ENCODE results near the gene MDGA2.
"Not testable (repeated sequence)": the region's sequence is repeated elsewhere in the genome, so short reads cannot be mapped to it uniquely, and the experiment has no call there.

MDGA2 gene

GRCh38 chr14:47675466-47676314 lies at the start of gene MDGA2:
Gene MDGA2, minus strand, starts transcription at chr14:47675605.
- no peak for DNase-seq

DNA sequence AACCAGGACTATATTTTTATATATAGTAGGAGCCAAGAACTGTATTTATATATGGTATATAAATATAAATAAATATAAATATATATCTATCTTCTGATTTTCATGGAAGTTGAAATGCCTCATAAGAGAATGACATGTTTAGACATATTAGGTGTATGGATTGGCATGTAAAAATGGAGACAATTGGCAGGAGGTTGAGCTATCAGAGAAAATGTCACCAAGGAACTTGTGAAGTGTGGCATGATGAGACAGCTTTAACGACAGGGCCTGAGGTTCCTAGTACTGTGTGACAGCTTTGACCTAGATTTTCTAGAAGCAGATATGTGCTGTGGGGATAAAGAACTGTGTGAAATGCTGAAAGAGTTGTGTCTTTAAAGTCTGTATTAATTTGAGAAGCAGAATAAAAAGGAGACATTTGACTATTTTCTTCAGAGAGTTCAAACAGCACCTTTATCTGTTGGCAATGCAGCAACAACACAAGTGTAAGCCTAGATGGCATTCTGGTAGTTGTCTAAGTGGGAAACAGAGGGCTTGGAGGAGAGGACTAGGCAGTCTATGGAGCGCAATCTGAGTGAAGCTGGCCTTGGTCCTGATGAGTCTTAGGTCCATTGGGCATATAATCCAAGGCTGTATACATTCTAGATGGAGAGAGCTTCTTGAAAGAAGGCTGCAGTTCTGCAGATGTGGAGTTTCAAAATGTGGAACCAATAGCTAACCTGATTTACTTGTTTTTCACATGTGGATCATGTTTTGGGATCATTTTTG lies 47.7 kb upstream of the MDGA2 start:
- DNase-seq: no peak

GRCh38 chr14:47720281-47720680 lies 44.9 kb upstream of the MDGA2 start:
- no peak for DNase-seq

DNA sequence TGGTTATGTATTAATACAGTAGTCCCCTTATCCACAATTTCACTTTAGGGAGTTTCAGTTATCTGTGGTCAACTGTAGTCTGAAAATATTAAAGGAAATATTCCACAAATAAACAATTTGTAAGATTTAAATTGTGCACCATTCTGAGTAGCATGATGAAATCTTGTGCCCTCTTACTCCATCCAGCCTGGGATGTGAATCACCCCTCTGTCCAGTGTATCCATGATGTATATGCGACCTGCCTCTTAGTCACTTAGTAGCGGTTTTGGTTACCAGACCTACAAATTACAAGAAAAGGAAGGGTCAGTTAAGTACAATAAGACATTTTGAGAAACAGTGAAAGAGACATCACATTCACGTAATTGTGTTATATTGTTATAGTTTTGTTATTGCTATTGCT lies 39.9 kb upstream of the MDGA2 start:
- no peak for DNase-seq

DNA sequence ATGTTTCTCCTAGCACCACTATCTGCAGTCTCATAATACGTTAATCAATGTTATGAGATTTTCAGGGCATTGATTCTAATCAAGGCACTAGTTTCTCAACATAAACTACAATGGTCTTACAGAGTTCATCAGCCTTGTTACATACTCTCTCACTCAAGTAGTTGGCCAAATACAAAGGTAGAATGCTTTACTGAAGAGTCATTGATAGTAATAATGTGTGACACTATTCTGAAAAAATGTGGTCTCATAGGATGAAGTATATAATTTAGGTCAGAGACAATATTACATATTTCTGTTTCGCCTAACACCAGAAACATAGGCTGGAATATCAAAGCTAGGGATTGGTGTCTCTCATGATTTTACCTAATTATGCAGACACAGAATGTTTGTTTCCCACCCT lies 35.2 kb upstream of the MDGA2 start:
- DNase-seq: no peak

- no peak for DNase-seq
Observed at GRCh38 chr14:47705683-47706082, 30.3 kb upstream of the MDGA2 start.

- DNase-seq: no peak
Observed at GRCh38 chr14:47691829-47692228, 16.4 kb upstream of the MDGA2 start.

- DNase-seq: no peak
Observed at GRCh38 chr14:47678993-47679392, 3.6 kb upstream of the MDGA2 start.

DNA sequence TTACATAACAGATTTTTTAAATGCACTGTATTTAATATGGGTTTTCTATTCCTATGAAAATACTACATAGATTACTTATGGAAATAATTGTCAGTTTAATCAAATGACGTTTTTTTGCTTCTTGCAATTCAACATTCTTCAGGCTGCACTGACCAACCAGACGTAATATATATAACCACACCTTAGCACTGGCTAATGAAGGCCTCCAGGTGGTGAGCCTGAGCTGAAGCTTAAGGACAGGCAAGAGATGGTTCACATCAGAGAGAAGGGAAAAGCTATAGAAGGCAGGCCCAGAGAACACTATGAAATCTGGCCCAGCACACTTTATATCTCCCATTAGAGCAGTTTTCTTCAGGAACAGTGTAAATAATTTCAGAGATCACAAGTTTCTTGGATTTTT lies 2.8 kb upstream of the MDGA2 start:
- no peak for DNase-seq

DNA sequence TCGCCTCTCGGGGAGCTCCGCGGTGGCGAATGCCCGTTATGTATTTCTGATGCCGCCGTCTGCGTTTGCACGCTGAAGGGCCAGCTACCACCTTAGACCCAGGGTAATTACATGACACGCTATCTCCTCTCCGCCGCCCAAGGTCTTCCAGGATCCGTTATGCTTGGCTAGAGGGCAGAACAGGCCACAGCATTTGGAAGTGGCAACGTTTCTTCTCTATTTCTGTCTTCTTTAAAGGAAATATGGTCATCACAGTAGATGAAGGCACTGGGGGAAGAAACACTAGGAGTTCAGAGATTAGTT lies 861 bp upstream of the MDGA2 start:
- no peak for DNase-seq

DNA sequence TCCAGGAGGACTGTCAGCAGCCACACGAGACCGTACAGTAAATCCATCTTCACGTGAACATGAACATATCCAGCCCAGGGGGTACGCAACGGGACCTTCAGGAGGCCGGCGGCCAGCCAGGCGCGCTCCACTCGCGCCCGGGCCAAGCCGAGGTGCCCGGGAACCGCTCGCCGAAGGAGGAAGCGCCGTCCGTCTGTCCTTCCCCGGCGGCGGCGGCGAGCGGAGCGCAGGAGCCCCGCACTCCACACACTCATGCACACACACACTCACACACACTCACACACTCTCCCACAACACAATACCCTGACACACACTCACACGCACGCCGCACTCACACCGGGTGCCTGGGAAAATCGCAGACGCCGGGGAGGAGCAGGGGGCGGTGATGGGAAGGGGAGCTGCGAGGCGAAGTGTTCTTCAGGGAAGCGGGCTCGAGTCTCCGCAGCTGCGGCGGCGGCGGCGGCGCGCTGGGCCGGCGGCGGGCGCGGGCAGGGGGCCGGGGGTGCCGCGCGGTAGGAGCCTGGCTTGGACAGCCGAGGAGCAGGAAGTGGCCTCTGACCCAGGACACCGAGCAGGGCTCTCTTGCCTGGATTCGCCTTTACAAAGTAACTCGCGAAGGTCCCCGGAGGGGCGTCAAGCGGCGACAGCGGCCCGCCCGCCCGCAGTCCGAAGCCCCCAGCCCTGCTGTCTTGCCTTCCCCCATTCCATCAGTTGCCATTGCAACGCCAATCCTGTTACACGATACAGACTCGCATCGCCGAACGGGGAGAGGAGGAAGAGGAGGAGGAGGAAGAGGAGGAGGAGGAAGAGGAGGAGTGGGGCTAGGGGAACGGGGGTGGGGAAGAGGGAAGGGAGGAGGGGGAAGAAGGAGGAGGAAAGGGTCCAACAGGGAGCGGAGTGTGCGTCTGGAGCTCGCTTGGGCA lies 601 bp downstream of the MDGA2 start:
- no peak for DNase-seq

DNA sequence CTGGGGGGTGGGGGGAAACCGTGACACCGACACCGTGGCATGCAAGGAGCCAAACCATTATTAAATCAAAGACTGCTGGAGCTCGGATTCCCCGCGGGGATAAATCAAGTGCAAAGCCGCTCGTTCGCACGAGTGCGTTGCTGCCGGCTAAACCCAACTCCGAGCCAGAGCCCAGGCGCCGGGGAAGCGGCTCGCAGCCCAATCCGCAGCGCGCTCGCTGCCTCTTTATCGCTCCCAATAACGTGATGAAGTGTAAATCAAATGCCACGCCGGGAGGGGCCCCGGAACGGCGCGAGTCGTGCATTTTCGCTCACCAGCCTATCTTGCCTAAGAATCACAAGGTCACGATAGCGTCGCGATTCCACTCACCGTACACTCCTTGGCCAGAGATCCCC lies 1.3 kb downstream of the MDGA2 start:
- DNase-seq: no peak

DNA sequence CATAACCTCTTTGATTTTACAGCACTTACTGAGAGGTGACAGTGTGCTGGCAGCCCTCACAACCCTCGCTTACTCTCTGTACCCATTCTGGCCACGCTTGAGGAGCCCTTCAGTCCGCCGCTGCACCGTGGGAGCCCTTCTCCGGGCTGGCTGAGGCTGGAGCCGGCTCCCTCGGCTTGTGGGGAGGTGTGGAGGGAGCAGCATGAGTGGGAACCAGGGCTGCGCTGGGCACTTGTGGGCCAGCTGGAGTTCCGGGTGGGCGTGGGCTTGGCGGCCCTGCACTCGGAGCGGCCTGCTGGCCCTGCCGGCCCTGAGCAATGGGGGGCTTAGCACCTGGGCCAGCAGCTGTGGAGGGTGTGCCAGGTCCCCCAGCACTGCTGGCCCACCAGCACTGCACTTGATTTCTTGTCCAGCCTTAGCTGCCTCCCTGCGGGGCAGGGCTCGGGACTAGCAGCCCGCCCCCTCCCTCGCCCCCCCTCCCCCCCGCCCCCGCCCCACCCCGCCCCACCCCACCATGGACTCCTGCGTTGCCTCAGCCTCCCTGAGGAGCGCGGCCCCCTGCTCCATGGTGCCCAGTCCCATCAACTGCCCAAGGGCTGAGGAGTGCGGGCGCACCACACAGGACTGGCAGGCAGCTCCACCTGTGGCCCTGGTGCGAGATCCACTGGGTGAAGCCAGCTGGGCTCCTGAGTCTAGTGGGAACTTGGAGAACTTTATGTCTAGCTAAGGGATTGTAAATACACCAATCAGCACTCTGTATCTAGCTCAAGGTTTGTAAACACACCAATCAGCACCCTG lies 9.9 kb downstream of the MDGA2 start:
- DNase-seq: no peak

DNA sequence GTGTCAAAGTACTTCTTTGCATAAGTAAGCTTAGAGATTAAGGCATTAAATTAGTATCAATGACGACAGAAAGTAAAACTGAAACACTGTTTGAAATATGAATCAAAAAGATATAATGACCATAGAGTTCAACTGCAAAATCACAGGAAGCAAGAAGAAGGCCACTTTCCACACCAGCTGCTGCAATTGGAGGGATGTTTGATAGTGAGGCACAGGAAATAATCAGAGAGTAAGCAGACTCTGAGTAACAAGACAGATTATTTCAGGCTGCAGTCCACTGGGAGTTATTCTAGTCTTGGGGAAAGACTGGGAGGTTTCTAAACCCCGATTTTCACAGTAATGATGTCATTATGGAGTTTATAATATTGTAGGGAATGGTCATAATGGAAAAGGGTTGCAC lies 12.9 kb downstream of the MDGA2 start:
- no peak for DNase-seq

DNA sequence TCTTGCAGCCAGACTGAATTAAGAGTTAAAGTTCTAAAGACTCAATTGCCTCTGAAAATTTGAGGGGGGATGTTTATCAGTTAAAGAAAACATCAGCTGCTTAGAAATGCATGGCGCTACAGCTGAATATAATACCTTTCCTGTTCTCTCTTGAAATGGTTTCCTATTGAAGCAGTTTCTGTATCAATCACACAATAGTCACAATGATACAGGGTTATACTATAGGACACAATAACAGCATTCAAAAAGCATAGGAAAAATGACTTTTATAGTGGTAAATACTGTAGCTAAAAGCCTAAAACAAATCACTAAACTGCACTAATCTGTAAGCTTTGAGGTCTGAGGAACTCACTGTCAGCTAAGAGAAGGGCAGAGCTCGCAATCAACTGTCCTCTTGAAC lies 15.2 kb downstream of the MDGA2 start:
- DNase-seq: no peak

- DNase-seq: no peak
Observed at GRCh38 chr14:47658041-47658440, 17.4 kb downstream of the MDGA2 start.

DNA sequence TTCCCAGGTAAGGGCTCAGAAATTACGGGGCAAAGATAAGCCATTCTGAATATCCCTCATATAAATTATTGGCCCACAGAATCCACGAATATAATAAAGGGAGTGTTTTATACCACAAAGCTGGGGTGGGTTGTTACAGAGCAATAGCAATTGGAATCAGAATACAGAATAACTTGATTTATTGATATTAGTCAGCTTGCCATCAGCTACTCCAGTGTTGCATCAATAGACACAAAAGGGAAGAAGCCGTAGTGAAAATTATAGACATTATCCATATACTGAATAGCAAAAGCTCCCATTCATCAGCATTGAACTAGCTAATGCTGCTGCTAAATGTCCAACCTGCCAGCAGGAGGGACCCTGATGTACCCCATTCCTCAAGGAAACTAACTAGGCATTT lies 18.3 kb downstream of the MDGA2 start:
- DNase-seq: no peak

- no peak for DNase-seq
Observed at GRCh38 chr14:47651337-47651736, 24.1 kb downstream of the MDGA2 start.

DNA sequence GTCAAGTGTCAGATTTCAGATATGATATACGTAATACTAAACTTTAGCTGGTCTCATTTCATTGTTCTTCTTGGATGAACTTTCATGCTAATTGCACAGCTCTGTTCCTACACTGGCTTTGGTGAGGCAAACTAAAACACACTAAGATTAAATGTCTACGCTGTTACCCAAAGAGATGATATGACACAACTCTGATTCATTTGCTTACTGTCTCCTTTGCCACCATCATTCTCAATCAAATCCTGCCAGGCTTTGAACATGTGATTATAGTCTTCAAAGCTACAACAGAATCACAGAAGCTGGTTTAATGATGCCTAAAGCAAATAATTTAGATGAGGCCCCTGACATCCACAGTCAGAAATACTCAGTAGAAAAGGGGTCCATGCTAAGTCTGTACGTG lies 37.7 kb downstream of the MDGA2 start:
- no peak for DNase-seq

- no peak for DNase-seq
Observed at GRCh38 chr14:47626151-47627035, 49.0 kb downstream of the MDGA2 start.

GRCh38 chr14:47624126-47624525 lies 51.3 kb downstream of the MDGA2 start:
- not testable (repeated sequence) for DNase-seq

DNA sequence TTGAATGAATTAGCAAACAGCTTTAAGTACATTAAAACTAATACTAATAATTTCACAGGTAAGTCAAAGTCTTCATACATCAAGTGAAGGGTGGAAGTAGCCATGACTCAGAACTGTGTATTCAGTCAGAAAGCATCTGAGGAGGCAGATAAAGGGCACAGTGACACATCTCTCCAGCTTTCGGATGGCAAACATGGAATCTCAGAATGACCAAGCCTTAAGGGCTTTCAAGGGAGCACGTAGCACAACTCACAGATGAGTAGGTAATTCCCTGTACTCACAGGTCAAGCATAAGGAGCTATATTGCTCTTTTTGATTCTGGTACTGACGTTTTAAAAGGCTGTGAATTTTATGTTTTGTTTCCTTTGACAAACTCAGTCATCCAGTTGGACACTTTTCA lies 56.0 kb downstream of the MDGA2 start:
- no peak for DNase-seq
